ENCODE data around the gene GRB10.

DNA sequence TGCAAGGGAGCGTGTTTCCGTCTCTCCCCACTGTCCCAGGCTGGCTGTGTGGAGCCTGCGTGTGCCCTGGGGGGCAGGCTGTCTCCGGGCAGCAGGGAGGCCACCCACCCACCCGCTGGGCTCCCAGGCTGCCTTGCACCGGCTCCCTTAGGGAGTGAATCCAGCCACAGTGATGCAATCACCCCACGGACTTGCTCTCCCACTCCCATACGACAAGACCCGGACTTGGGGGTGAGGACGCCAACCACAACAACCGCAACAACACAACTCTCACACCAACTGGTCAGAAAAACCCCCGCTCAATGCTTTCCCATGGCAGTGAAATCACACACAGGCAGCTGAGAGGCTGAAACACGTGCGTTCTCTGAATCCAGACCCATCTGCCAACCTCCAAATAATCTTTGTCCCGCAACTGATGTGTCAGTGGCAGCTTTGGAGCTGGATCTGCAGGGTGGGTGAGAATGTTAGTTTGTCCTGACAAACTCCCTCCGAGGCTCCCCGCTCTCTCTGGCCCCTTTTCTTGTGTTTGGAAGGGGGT lies 154.8 kb downstream of the GRB10 start:
- TF ChIP-seq CTCF (IDR thresholded peaks at IDR 0.05) = no peak
- no peak for TF ChIP-seq POLR2AphosphoS5 (IDR thresholded peaks at IDR 0.05)

All from breast epithelium (tissue), 3 donors.